K562 (cell line): ENCODE data around the gene EFCAB9. TPM values are rescaled to one million over a fixed set of nuclear protein-coding genes. Genes with fewer than 3 reads are reported as not detected.

ENCODE experiments used
- DMBX1 ChIP-seq: fragments of 250-450 bp; sonication (Bioruptor Pico); IDR thresholded peaks from 2 replicates; pipeline ENCODE4 v1.8.0; 2022; ENCODE audit warnings: inconsistent platforms, mild to moderate bottlenecking, moderate library complexity, borderline replicate concordance
- HMG20A ChIP-seq: fragments of 450-650 bp; formaldehyde crosslinking; conservative IDR thresholded peaks from 2 replicates; pipeline ENCODE4 v1.4.0; 2020; ENCODE audit warnings: mild to moderate bottlenecking, mixed read lengths
- JUNB ChIP-seq: fragments of 450-650 bp; formaldehyde crosslinking; conservative IDR thresholded peaks from 2 replicates; pipeline ENCODE4 v1.4.0; 2020; ENCODE audit warnings: mild to moderate bottlenecking
- LCOR ChIP-seq: sonication (generic); formaldehyde crosslinking; IDR thresholded peaks from 2 replicates; pipeline ENCODE4 v1.8.0; 2022; ENCODE audit warnings: mild to moderate bottlenecking, missing genetic modification reagents
- MAX ChIP-seq: sonication (generic); formaldehyde crosslinking; IDR thresholded peaks from 2 replicates; pipeline ENCODE4 v1.9.0; 2022; ENCODE audit warnings: mild to moderate bottlenecking, missing genetic modification reagents
- MBD2 ChIP-seq: sonication (generic); IDR thresholded peaks from 2 replicates; pipeline ENCODE4 v1.6.1; 2016; ENCODE audit warnings: low read depth, borderline replicate concordance
- MLX ChIP-seq, 2 experiments: fragments of 450-650 bp in 1 of 2; sonication (generic) in 1 of 2; formaldehyde crosslinking; conservative IDR thresholded peaks; 2 replicates each; pipeline versions ENCODE4 v1.4.0 to v1.8.1; 2020 to 2022; ENCODE audit warnings: mild to moderate bottlenecking in 1 of 2, missing genetic modification reagents in 1 of 2
- RBM39 ChIP-seq: fragments of 200-400 bp; formaldehyde crosslinking; optimal IDR thresholded peaks from 2 replicates; pipeline ENCODE3; 2018; ENCODE audit warnings: low read depth, low read length
- VEZF1 ChIP-seq: fragments of 200-800 bp; sonication (Bioruptor generic); IDR thresholded peaks from 2 replicates; pipeline ENCODE4 v1.6.1; 2017; ENCODE audit warnings: missing genetic modification characterization, missing compliant biosample characterization
- WHSC1 ChIP-seq: IDR thresholded peaks from one replicate; pipeline ENCODE4 v1.6.1; 2012; ENCODE audit warnings: low read length, control low read depth, inconsistent platforms
- ZNF277 ChIP-seq: fragments of 250-450 bp; sonication (Bioruptor Pico); IDR thresholded peaks from 2 replicates; pipeline ENCODE4 v1.8.0; 2022; ENCODE audit warnings: inconsistent platforms, mild to moderate bottlenecking, moderate library complexity, borderline replicate concordance
- ZNF318 ChIP-seq, 2 experiments: fragments of 450-650 bp; IDR thresholded peaks; 2 replicates each; pipeline ENCODE4 v1.6.1; 2016; ENCODE audit warnings: mild to moderate bottlenecking in 2 of 2, borderline replicate concordance in 1 of 2, low read depth in 1 of 2, moderate library complexity in 1 of 2
- ZNF41 ChIP-seq: fragments of 250-450 bp; sonication (Bioruptor Pico); conservative IDR thresholded peaks from 2 replicates; pipeline ENCODE4 v1.4.0; 2020; ENCODE audit warnings: mild to moderate bottlenecking
- ZNF75A ChIP-seq: fragments of 450-650 bp; formaldehyde crosslinking; IDR thresholded peaks from 2 replicates; pipeline ENCODE4 v1.4.0; 2020; ENCODE audit warnings: mild to moderate bottlenecking
- polyA plus RNA-seq, 8 experiments: library from polyadenylated mRNA; depleted of rRNA in 4 of 8; stranded (reverse) in 5 of 8; unstranded in 3 of 8; fragments of >200 nt; fragmentation: Nextera tagmentation in 2 of 8; fragmentation: Illumina TruSeq in 1 of 8; extraction: Ambion mirVana in 2 of 8; extraction: Trizol in 1 of 8; gene quantifications; 2 replicates each; pipeline versions ENCODE4 v1.2.1 to v1.2.3, GENCODE V29; 2011 to 2014; ENCODE audit warnings: inconsistent platforms in 1 of 8, missing spikeins in 1 of 8
- total RNA-seq, 7 experiments: library from RNA; depleted of rRNA in 6 of 7; stranded (reverse); fragments of >200 nt in 6 of 7; fragmentation: Illumina TruSeq in 2 of 7; extraction: Trizol in 2 of 7; gene quantifications; 2 replicates each; pipeline versions ENCODE4 v1.2.1 to v1.2.3, GENCODE V29; 2011 to 2021; ENCODE audit warnings: low replicate concordance in 1 of 7

Gene EFCAB9
- total and polyA plus RNA-seq, 9 of the 15 experiments (the other 6 are each of a cell fraction or from before 2014, with no cell fraction given): not detected

GRCh38 chr5:172150514-172151425 is 43.2 kb upstream of the EFCAB9 start (continued):
- TF ChIP-seq ZNF75A (CRISPR knock-in tag) (no peak), RBM39 (no peak), MLX (CRISPR knock-in tag; conservative IDR thresholded peaks at IDR 0.05) (no peak), HMG20A (CRISPR knock-in tag) (no peak), JUNB (CRISPR knock-in tag) (no peak), MBD2 (no peak), LCOR (CRISPR knock-in tag) (0 out of 2 replicates have a peak, but pooled peaks have one; percentile 59), ZNF41 (CRISPR knock-in tag) (no peak), ZNF277 (CRISPR knock-in tag) (no peak), VEZF1 (CRISPR knock-in tag) (peak; percentile 37; the same call in 1 of the 2 replicates), WHSC1 (no peak), MAX (CRISPR knock-in tag) (peak; percentile 58; the same call in 1 of the 2 replicates), ZNF318 (IDR thresholded peaks at IDR 0.05; ENCODE audit: borderline replicate concordance in 1 of 2, low read depth in 1 of 2) (peak in 1 of 2 experiments; percentile 51; a peak in 1 of 4 replicates), DMBX1 (no peak)
